ENCODE data around the gene DSG4. TPM values are rescaled to one million over a fixed set of nuclear protein-coding genes. Genes with fewer than 3 reads are reported as not detected.

Gene DSG4
- total RNA-seq (2012; rRNA removed): not detected in 2 replicates
- not detected in 2 replicates for polyA plus RNA-seq (2012; rRNA removed)
- polyA plus RNA-seq (2012; cell fraction: cytosol; rRNA removed): not detected in 2 replicates
- polyA plus RNA-seq (2012; cell fraction: nucleus; rRNA removed; ENCODE audit: low replicate concordance): not detected in 2 replicates
- Bru-seq, nascent RNA: not detected
- BruChase-seq, experiment 1, labeled RNA remaining after a 6-hour chase: not detected
- BruChase-seq, experiment 2, labeled RNA remaining after a 2-hour chase: not detected
- long read RNA-seq: 0 reads

GRCh38 chr18:31376477-31376876 lies at the start of gene DSG4:
TSS of gene DSG4 (plus strand) at chr18:31376777. CDS start at chr18:31376912, 135 bp downstream.
- Histone ChIP-seq H4K91ac (ENCODE audit: insufficient read depth, low read depth, low read length) (no peak within 1 kb of the TSS), H3K4me2 (ENCODE audit: low read depth, low read length) (no peak within 1 kb of the TSS), H3K27me3 (ENCODE audit: control insufficient read depth, insufficient read depth, low read length) (no peaks in the 10 kb centered on the region), H2AK9ac (replicated peaks; ENCODE audit: low read depth, low read length, poor library complexity) (no peak within 1 kb of the TSS), H3K4me3 (ENCODE audit: insufficient read depth, low read depth, low read length) (no peak within 1 kb of the TSS), H2BK20ac (ENCODE audit: low read depth, low read length) (no peak within 1 kb of the TSS), H3K27ac (ENCODE audit: insufficient read depth, low read length) (no peak within 1 kb of the TSS), H3K36me3 (ENCODE audit: control insufficient read depth, insufficient read depth, low read length) (no peaks in the 10 kb centered on the region), H3K79me1 (ENCODE audit: low read depth in 1 of 2, low read length in 2 of 2) (no peaks in the 10 kb centered on the region), H3K18ac (ENCODE audit: low read depth, low read length) (no peak within 1 kb of the TSS), H3K9me3 (ENCODE audit: control insufficient read depth, insufficient read depth, low read length) (no peaks in the 10 kb centered on the region), H4K5ac (ENCODE audit: low read depth, low read length) (no peak within 1 kb of the TSS), H2BK120ac (ENCODE audit: low read depth, low read length) (no peak within 1 kb of the TSS), H3K4ac (ENCODE audit: low read depth, low read length) (no peak within 1 kb of the TSS), H4K20me1 (ENCODE audit: insufficient read depth, low read length) (no peaks in the 10 kb centered on the region), H3K56ac (ENCODE audit: extremely low read depth, insufficient read depth, low read length) (no peak within 1 kb of the TSS), H2AK5ac (ENCODE audit: low read depth, low read length) (no peak within 1 kb of the TSS), H2BK5ac (ENCODE audit: low read depth, low read length, poor library complexity, severe bottlenecking) (no peak within 1 kb of the TSS), H3K9me1 (ENCODE audit: insufficient read depth, low read length) (no peaks in the 10 kb centered on the region), H3K23ac (ENCODE audit: low read depth, low read length) (no peak within 1 kb of the TSS), H4K8ac (ENCODE audit: low read depth in 2 of 2, low read length in 2 of 2) (no peak within 1 kb of the TSS), H2AFZ (replicated peaks; ENCODE audit: low read length, poor library complexity) (no peak within 1 kb of the TSS), H2BK15ac (ENCODE audit: low read depth, low read length) (no peak within 1 kb of the TSS), H3K14ac (replicated peaks; ENCODE audit: low read depth, low read length) (no peak within 1 kb of the TSS), H3K9ac (ENCODE audit: low read depth, low read length) (no peak within 1 kb of the TSS), H3K4me1 (ENCODE audit: control insufficient read depth, insufficient read depth, low read length) (no peaks in the 10 kb centered on the region)
- TF ChIP-seq BHLHE40 (IDR thresholded peaks at IDR 0.05; ENCODE audit: low read depth, low read length): no peak
- TF ChIP-seq CHD1 (IDR thresholded peaks at IDR 0.05; ENCODE audit: low read depth, low read length): no peak
- TF ChIP-seq POLR2A (IDR thresholded peaks at IDR 0.05; ENCODE audit: low read depth, low read length): no peak
- no peak for TF ChIP-seq CEBPB (IDR thresholded peaks at IDR 0.05; ENCODE audit: low read depth, low read length)
- TF ChIP-seq SMC3 (IDR thresholded peaks at IDR 0.05; ENCODE audit: low read depth, low read length): no peak
- TF ChIP-seq CTCF (conservative IDR thresholded peaks at IDR 0.05; ENCODE audit: low read depth, low read length): no peak
- no peak for TF ChIP-seq NFE2L2 (IDR thresholded peaks at IDR 0.05; ENCODE audit: low read depth, low read length)
- TF ChIP-seq FOS (IDR thresholded peaks at IDR 0.05; ENCODE audit: low read depth, low read length): no peak
- no peak for TF ChIP-seq MAFK (IDR thresholded peaks at IDR 0.05; ENCODE audit: low read depth, low read length)
- no peak for TF ChIP-seq RFX5 (IDR thresholded peaks at IDR 0.05; ENCODE audit: low read depth, low read length)
- TF ChIP-seq USF2 (IDR thresholded peaks at IDR 0.05; ENCODE audit: low read depth, low read length): no peak
- no peak for TF ChIP-seq MAZ (IDR thresholded peaks at IDR 0.05; ENCODE audit: borderline replicate concordance, low read depth, low read length)
- no peak for TF ChIP-seq RAD21 (IDR thresholded peaks at IDR 0.05; ENCODE audit: low read length)
- TF ChIP-seq RCOR1 (IDR thresholded peaks at IDR 0.05; ENCODE audit: insufficient replicate concordance, low read length): no peak
- TF ChIP-seq MXI1 (IDR thresholded peaks at IDR 0.05; ENCODE audit: borderline replicate concordance, low read depth, low read length): no peak
- TF ChIP-seq ELK1 (IDR thresholded peaks at IDR 0.05; ENCODE audit: borderline replicate concordance, low read depth, low read length): no peak
- dilution Hi-C loops (cut with HindIII; ENCODE audit: low sequenced_read_pairs, unreplicated experiment): no loop called here
- no TSS peak for BruUV-seq (replicated peaks)
- intact Hi-C loops (cut with micrococcal nuclease): loop anchor here (5.0 kb wide), 1 partner anchor 1301 kb away; no protein-coding TSS in a partner anchor
- ChIA-PET CTCF (no interaction called here), POLR2A (ENCODE audit: unreplicated experiment) (no interaction called here)
- no peak for DNase-seq
- WGBS, 2 experiments (ENCODE audit: extremely low coverage in 2 of 2, insufficient read length in 1 of 2): no CpG with 5 or more reads among the region's 3 CpGs
- ATAC-seq (ENCODE audit: low read depth): no peak
- in situ Hi-C loops (cut with MboI; ENCODE audit: low sequenced_read_pairs): no loop called here
